ACHN (cell line): ENCODE data around the gene USP6NL.

Experiments used
- DNase-seq: peaks from one replicate; pipeline ENCODE4 v3.0.0-alpha.2; 2015
- in situ Hi-C: cut with HindIII; loops from 2 replicates; pipeline ENCODE4 v1.10.0; 2017; ENCODE audit warnings: low sequenced_read_pairs, low pct_ligation_motif_present, low pct_unique_long_range_greater_than_20kb

USP6NL gene

GRCh38 chr10:11626071-11626470, 14.6 kb upstream of the USP6NL start:
- DNase-seq, result no peak
- in situ Hi-C loops, result no loop called here

DNA sequence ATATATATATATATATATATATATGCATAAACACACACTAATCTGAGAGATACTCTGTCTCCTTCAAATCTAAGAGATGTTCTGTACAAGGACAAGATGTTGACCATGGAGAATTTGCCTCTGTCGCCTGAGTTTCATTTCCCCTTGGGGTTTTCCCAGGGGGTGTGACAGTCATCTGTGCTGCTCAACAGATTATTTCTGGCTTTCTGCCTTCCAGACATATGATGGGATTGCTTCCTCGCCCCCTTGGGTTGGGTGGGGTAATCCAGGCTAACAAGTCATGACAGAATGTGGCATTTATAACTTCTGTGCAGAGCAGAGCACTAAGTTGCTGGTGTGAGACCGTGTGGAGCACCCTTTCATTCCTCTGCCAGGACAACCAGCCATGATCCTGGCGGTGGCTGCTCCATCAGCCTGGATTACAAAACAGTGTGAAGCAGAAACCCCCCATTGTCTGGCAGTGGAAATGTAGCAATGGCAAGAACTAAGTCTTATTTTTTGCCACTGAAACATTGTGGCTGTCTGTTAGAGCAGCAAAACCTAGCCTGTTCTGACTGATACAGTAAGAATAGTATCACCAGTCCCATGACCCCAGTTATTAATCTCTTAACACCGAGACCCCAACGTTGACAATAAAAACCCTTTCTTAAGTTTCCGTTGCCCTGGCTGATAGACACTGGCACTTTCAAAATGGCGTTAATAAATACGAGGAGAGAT, 13.7 kb upstream of the USP6NL start:
- no peak for DNase-seq
- in situ Hi-C loops, result no loop called here

DNA sequence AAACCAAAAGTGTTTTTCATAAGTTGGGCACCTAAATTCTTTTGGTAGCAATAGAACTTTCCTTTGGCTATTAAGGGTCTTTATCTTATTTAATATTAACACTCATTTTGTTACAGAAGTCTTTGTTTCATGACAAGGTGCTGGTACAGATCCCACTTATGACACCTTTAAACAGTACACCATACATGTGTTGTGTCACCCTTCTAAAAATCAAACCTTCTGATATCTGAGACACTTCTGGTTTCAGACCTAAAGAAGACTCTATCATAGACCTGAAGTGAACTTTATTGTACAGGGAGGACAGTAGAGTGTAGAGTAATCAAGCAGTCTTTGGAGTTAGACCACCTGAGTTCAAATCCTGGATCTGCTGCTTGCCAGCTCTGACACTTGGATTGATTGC, 5.8 kb upstream of the USP6NL start:
- in situ Hi-C loops, result no loop called here
- DNase-seq, result no peak

GRCh38 chr10:11616021-11616420, 4.6 kb upstream of the USP6NL start:
- peak; percentile 20 for DNase-seq
- in situ Hi-C loops, result no loop called here

DNA sequence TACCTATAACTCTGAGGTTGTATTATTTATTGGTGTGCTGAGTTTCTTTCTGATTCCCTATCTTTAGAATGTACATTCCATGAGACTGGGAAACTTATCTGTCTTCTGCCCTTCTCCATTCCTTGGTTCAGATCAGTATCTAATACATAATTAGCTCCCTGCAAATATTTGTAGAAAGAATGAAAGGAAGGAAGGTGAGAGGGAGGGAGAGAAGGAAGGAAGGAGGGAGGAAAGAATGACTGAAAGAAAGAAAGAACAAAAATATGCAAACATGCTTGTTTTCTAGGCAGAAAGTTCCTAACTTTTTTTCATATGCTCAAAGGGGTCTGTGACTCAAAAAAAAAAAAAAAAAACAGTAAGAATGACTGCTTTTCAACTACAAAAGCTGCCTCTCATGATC, 3.9 kb upstream of the USP6NL start:
- DNase-seq, result no peak
- in situ Hi-C loops, result no loop called here

DNA sequence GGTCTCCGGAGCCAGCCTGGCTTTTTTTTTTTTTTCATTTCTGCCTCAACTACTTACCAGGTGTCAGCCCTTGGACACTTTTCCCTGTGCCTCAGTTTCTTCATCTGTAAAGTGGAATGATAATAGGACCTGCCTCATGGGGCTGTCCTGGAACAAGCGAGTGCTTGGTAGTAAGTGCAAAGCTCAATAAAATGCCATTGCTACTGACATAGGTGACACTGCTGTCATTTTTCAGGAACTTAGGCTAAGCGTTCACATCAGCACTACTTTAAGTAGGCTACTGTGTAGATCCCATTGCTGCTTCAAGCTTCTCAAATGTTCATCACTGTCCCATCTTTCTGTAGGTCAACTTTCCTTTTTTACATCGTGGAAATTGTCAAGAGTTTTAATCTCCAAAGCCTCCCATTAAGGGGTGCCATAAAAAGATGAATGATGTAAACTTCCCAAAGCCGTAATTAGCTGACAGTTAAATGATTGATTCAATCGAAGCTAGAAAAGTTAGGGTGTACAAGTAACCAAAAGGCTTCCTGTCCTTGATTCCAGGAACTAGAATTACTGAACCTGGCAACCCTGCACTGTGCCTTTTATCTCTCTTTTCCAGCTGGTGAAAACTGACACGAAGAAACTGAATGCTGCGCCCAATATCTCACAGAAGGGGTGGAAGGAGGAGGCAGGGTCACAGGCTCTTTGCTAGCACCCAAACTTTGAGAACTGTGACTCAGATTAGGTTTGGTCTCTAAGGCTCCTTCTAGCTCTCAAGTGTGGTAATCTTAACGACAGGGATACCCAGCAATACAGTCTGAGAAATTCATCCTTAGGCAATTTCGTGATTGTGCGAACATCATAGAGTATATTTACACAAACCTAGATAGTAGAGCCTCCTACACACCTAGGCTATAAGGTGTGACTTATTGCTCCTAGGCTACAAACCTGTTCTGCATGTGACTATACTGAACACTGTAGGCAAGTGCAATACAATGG, 861 bp upstream of the USP6NL start:
- no peak for DNase-seq
- in situ Hi-C loops, result no loop called here

- peak; percentile 42 for DNase-seq
- in situ Hi-C loops, result no loop called here
Measured at GRCh38 chr10:11610826-11611247, 613 bp downstream of the USP6NL start.

DNA sequence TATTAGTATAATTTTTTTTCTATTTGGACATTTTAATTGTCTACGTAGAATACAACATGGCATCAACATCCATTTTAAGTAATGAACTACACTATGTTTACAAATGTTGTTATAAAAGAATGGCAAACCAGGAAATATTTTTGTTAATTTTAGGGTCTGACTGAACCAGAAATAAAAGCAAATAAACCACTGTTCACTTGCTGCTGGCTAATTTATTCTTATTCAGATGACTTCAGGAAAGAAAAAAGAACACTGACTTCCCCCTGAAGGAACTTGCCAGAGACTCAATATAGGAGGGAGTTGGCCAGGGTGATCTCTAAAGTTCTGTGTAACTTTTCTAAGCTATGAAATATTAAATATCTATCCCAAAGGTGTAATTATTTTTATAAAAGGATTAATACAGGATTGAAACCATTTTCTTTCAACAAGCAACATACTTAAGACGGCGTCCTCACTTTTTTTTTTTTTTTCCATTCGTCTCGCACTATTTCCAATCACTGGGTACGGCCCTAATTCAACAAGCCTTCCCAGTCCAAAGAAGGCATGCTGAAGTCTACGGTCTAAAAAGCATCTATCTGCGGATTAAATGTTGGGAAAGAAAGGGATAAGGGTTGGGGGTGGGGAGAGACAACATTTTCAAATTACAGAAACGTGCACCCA, 1.2 kb downstream of the USP6NL start:
- no peak for DNase-seq
- in situ Hi-C loops, result no loop called here

GRCh38 chr10:11609492-11610093, 1.9 kb downstream of the USP6NL start:
- no peak for DNase-seq
- in situ Hi-C loops, result no loop called here

DNA sequence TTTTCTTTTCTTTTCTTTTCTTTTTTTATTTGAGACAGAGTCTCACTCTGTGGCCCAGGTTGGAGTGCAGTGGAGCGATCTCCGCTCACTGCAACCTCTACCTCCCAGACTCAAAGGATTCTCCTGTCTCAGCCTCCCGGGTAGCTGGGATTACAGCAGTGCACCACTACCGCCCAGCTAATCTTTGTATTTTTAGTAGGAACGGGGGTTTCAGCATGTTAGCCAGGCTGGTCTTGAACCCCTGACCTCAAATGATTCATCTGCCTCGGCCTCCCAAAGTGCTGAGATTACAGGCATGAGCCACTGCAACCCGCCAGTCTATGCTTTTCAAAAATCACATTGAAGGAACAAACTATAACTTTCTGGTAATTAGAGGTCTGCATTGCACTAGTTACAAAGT, 2.4 kb downstream of the USP6NL start:
- in situ Hi-C loops, result no loop called here
- no peak for DNase-seq

DNA sequence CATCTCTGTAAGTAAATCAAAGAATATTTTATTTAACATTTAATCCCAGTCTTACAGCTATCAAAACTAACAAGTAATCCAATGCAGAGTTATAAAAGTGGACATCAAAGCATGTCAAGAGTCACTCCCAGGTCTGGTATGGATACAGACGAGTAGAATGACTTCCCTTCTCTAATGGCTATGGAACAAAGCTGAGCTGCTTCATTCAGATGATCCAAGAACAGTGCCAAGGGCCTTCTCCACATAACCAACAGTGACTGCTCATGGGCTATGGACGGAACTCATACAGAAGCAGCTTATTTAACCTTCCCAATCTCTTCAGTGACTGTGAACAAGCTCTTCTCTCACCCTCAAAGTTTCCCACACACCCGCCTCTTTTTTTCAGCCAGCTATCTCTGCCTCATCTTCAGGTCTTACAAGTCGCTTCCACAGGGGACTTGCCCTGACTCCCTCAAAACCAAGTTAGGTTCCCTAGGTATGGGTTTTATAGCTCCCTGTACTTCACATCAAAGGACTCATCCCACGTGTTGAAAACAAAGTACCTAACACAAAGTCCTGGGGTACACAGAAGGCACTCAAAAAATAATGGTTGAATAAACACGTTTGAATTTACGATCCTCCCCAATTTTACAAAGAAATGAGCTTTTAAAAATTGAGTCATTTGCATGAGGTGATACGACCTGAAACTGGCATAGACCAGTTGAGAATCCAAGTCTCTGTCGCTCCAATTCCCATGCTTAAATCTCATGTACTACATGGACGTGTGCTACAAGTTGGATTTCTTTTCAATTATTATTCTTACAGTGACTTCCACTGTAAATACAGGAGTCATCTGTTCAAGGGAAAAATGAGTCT, 3.1 kb downstream of the USP6NL start:
- no peak for DNase-seq
- in situ Hi-C loops, result no loop called here

- in situ Hi-C loops, result no loop called here
- DNase-seq, result no peak
Measured at GRCh38 chr10:11605807-11606408, 5.5 kb downstream of the USP6NL start.

GRCh38 chr10:11604865-11605650, 6.4 kb downstream of the USP6NL start:
- in situ Hi-C loops, result no loop called here
- no peak for DNase-seq

GRCh38 chr10:11603741-11604140, 7.7 kb downstream of the USP6NL start:
- in situ Hi-C loops, result no loop called here
- no peak for DNase-seq

- DNase-seq, result no peak
- in situ Hi-C loops, result no loop called here
Measured at GRCh38 chr10:11602919-11603523, 8.4 kb downstream of the USP6NL start.

- DNase-seq, result no peak
- in situ Hi-C loops, result no loop called here
Measured at GRCh38 chr10:11602358-11602757, 9.1 kb downstream of the USP6NL start.

GRCh38 chr10:11601670-11602069, 9.8 kb downstream of the USP6NL start:
- in situ Hi-C loops, result no loop called here
- DNase-seq, result no peak
